ENCODE data around the gene RAB11B. TPM values are rescaled to one million over a fixed set of nuclear protein-coding genes. Genes with fewer than 3 reads are reported as not detected.

The RAB11B gene
- total and polyA plus RNA-seq, 2 of the 13 experiments (the other 11 are each of a cell fraction or from before 2014, with no cell fraction given), result 6.0 to 28.4 TPM

DNA sequence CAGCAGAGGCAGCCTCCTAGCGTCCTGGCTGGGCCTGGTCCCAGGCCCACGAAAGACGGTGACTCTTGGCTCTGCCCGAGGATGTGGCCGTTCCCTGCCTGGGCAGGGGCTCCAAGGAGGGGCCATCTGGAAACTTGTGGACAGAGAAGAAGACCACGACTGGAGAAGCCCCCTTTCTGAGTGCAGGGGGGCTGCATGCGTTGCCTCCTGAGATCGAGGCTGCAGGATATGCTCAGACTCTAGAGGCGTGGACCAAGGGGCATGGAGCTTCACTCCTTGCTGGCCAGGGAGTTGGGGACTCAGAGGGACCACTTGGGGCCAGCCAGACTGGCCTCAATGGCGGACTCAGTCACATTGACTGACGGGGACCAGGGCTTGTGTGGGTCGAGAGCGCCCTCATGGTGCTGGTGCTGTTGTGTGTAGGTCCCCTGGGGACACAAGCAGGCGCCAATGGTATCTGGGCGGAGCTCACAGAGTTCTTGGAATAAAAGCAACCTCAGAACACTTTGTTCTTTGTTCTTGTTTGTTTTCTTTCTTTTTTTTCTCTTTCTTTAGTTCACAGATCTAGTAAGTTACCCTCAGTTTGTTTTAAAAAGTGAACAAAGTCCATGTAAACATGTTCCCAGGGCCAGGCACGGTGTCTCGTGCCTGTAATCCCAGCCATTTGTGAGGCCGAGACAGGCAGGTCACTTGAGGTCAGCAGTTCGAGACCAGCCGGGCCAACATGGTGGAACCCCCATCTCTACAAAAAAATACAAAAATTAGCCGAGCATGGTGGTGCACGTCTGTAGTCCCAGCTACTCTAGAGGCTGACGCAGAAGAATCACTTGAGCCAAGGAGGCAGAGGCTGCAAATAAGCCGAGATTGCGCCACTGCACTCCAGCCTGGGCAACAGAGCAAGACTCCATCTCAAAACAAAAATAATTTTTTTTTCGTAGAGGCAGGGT lies 16.0 kb upstream of the RAB11B start (continued):
- TF ChIP-seq EED (CRISPR knock-in tag; IDR thresholded peaks at IDR 0.05) (no peak), ZNF792 (CRISPR knock-in tag; IDR thresholded peaks at IDR 0.05) (no peak), POLR2A (IDR thresholded peaks at IDR 0.05; ENCODE audit: insufficient read depth in 1 of 2, low read depth in 2 of 2, low read length in 2 of 2) (peak in 1 of 2 experiments; percentile 23; a peak in 1 of 4 replicates), NFKB2 (CRISPR knock-in tag; IDR thresholded peaks at IDR 0.05; ENCODE audit: borderline replicate concordance) (peak; percentile 37; the same call in 1 of the 2 replicates), JARID2 (CRISPR knock-in tag; IDR thresholded peaks at IDR 0.05; ENCODE audit: insufficient replicate concordance) (no peak), MEIS2 (CRISPR knock-in tag; IDR thresholded peaks at IDR 0.05) (peak; percentile 62; the same call in 1 of the 2 replicates), ZMYM3 (CRISPR knock-in tag; IDR thresholded peaks at IDR 0.05) (peak; percentile 95), ZFP90 (CRISPR knock-in tag; IDR thresholded peaks at IDR 0.05; ENCODE audit: borderline replicate concordance) (no peak; the same call in 1 of the 2 replicates), KDM2A (CRISPR knock-in tag; IDR thresholded peaks at IDR 0.05; ENCODE audit: borderline replicate concordance, low read depth) (peak; percentile 50), ZNF224 (CRISPR knock-in tag; IDR thresholded peaks at IDR 0.05) (0 out of 2 replicates have a peak, but pooled peaks have one; percentile 56), ZBTB3 (CRISPR knock-in tag; IDR thresholded peaks at IDR 0.05; ENCODE audit: borderline replicate concordance, low read depth) (0 out of 2 replicates have a peak, but pooled peaks have one; percentile 43), PPARG (CRISPR knock-in tag; conservative IDR thresholded peaks at IDR 0.05) (peak; percentile 89), ZFYVE20 (CRISPR knock-in tag; IDR thresholded peaks at IDR 0.05; ENCODE audit: borderline replicate concordance, low read depth) (no peak), CREM (IDR thresholded peaks at IDR 0.05) (peak; percentile 91), CREM (CRISPR knock-in tag; IDR thresholded peaks at IDR 0.05) (no peak), IRF9 (CRISPR knock-in tag; IDR thresholded peaks at IDR 0.05; ENCODE audit: borderline replicate concordance) (no peak; the same call in 1 of the 2 replicates), PHF5A (CRISPR knock-in tag; IDR thresholded peaks at IDR 0.05; ENCODE audit: low read depth, unreplicated experiment) (peak; percentile 92), ZNF879 (CRISPR knock-in tag; IDR thresholded peaks at IDR 0.05) (0 out of 2 replicates have a peak, but pooled peaks have one; percentile 42), HOXA5 (CRISPR knock-in tag; IDR thresholded peaks at IDR 0.05) (peak; percentile 79; the same call in 1 of the 2 replicates), GABPA (IDR thresholded peaks at IDR 0.05; ENCODE audit: low read depth, low read length) (no peak), GABPA (CRISPR knock-in tag; IDR thresholded peaks at IDR 0.05; ENCODE audit: low read depth) (no peak; the same call in 1 of the 2 replicates), ZSCAN25 (CRISPR knock-in tag; IDR thresholded peaks at IDR 0.05) (peak; percentile 66)
- TF ChIP-seq, protein P1, sequence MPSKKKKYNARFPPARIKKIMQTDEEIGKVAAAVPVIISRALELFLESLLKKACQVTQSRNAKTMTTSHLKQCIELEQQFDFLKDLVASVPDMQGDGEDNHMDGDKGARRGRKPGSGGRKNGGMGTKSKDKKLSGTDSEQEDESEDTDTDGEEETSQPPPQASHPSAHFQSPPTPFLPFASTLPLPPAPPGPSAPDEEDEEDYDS (CRISPR knock-in tag; IDR thresholded peaks at IDR 0.05), result peak; percentile 37; the same call in 1 of the 2 replicates
- TF ChIP-seq, protein P2, sequence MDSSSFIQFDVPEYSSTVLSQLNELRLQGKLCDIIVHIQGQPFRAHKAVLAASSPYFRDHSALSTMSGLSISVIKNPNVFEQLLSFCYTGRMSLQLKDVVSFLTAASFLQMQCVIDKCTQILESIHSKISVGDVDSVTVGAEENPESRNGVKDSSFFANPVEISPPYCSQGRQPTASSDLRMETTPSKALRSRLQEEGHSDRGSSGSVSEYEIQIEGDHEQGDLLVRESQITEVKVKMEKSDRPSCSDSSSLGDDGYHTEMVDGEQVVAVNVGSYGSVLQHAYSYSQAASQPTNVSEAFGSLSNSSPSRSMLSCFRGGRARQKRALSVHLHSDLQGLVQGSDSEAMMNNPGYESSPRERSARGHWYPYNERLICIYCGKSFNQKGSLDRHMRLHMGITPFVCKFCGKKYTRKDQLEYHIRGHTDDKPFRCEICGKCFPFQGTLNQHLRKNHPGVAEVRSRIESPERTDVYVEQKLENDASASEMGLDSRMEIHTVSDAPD (CRISPR knock-in tag; IDR thresholded peaks at IDR 0.05), result no peak; the same call in 1 of the 2 replicates
- TF ChIP-seq, protein P3, sequence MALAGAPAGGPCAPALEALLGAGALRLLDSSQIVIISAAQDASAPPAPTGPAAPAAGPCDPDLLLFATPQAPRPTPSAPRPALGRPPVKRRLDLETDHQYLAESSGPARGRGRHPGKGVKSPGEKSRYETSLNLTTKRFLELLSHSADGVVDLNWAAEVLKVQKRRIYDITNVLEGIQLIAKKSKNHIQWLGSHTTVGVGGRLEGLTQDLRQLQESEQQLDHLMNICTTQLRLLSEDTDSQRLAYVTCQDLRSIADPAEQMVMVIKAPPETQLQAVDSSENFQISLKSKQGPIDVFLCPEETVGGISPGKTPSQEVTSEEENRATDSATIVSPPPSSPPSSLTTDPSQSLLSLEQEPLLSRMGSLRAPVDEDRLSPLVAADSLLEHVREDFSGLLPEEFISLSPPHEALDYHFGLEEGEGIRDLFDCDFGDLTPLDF (CRISPR knock-in tag; IDR thresholded peaks at IDR 0.05), result no peak; the same call in 1 of the 2 replicates
